ENCODE measurements around the gene GINS3. TPM values are rescaled to one million over a fixed set of nuclear protein-coding genes. Genes with fewer than 3 reads are reported as not detected.

The GINS3 gene
- total RNA-seq (2014; rRNA removed; shearing (Covaris generic)), result 10.4 and 12.8 TPM in 2 replicates
- polyA plus RNA-seq (2015; cell fraction: cytosol; rRNA removed), result 13.6 and 14.0 TPM in 2 replicates
- polyA plus RNA-seq (2015; cell fraction: nucleus; rRNA removed), result 7.6 and 13.6 TPM in 2 replicates

DNA sequence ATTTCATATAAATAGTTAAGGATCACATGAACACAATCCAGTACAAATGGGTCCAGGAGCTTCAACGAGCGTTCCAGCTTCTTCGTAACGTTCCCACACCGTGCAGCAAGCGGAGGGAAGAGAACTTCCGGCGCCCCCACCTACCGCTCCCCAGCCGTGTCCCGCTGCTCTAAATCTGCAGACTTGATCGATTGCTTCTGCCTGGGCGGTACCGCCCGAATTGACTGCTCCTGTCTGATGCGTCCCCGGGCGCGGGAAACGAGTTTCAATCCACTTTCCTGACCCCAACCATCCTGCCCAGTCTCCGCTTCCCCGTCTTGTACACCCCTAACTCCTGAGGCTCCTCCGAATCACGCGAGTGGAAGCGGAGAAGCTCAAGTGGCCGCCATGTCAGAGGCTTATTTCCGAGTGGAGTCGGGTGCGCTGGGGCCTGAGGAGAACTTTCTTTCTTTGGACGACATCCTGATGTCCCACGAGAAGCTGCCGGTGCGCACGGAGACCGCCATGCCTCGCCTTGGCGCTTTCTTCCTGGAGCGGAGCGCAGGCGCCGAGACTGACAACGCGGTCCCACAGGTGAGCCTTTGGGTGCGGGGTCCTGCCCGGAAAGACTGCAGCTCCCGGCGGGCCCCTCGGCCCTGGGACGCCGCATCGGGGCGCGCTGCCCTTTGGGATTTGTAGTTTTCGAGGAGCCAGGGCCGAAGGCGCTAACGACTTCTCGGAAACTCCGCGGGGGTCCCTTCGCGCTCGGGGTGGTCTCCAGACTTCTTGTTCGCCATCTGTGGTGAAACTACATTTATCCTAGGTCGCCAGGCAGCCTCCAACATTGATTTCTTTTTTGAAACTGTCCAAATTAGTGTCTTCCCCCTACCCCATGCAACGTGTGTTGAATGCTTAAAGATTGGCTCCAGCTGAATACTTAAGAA, at the start of gene GINS3:
TSS of gene GINS3 (plus strand) at position 257 of the 923 bp plus-strand sequence. CDS start at position 388, 131 bp downstream.
- in situ Hi-C loops (cut with HindIII; ENCODE audit: low pct_unique_long_range_greater_than_20kb, low sequenced_read_pairs), result no loop called here
- DNase-seq (ENCODE audit: low read depth, low spot score), result peak; percentile 83

DNA sequence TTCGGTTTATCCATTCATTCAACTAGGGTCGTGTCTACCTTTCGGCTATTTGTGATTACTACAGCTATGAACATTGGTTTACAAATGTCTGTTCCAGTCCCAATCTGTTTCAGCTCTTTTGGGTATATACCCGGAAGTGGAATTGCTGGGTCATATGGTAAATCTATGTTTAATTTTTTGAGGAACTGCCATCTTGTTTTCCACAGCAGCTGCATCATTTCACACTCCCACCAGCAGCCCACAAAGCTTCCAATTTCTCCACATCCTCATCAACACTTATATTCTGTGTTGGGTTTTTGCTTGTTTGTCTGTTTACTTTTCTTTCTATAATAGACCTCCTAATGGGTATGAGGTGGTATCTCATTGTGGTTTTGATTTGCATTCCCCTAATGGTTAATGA, 48.7 kb upstream of the GINS3 start:
- in situ Hi-C loops (cut with HindIII; ENCODE audit: low pct_unique_long_range_greater_than_20kb, low sequenced_read_pairs), result no loop called here
- no peak for DNase-seq (ENCODE audit: low read depth, low spot score)

DNA sequence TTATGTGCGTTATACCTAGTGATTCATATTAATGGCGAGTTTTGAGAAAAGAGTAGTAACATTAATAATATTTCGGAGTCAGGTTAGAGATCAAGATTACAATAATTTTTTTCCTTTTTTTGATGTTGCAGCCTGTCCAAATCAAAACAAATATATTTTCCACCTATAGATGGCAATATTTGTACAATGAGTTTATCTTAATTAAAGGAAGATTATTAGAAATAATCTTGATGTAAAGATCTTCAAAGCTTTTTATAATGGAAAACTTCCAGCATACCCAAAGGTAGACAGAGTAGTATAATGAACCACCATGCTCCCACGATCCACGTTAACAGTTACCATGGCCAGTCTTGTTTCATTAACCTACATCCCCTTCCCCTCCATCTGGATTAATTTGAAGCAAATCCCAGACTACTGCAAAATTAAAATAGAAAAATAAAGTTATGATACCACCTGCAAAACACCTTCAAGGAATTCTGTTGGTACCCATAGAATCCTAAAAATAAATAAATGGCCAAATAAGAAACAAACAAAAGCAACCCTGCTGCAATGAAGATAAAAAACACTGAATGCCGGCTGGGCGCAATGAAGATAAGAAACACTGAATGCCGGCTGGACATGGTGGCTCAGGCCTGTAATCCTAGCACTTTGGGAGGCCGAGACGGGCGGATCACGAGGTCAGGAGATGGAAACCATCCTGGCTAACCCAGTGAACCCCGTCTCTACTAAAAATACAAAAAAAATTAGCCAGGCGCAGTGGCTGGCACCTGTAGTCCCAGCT, 46.5 kb upstream of the GINS3 start:
- in situ Hi-C loops (cut with HindIII; ENCODE audit: low pct_unique_long_range_greater_than_20kb, low sequenced_read_pairs), result no loop called here
- DNase-seq (ENCODE audit: low read depth, low spot score), result peak; percentile 16

- DNase-seq (ENCODE audit: low read depth, low spot score), result no peak
- in situ Hi-C loops (cut with HindIII; ENCODE audit: low pct_unique_long_range_greater_than_20kb, low sequenced_read_pairs), result no loop called here
Measured at GRCh38 chr16:58346831-58347371, 45.4 kb upstream of the GINS3 start.

GRCh38 chr16:58348986-58349385, 43.3 kb upstream of the GINS3 start:
- DNase-seq (ENCODE audit: low read depth, low spot score), result no peak
- in situ Hi-C loops (cut with HindIII; ENCODE audit: low pct_unique_long_range_greater_than_20kb, low sequenced_read_pairs), result no loop called here

DNA sequence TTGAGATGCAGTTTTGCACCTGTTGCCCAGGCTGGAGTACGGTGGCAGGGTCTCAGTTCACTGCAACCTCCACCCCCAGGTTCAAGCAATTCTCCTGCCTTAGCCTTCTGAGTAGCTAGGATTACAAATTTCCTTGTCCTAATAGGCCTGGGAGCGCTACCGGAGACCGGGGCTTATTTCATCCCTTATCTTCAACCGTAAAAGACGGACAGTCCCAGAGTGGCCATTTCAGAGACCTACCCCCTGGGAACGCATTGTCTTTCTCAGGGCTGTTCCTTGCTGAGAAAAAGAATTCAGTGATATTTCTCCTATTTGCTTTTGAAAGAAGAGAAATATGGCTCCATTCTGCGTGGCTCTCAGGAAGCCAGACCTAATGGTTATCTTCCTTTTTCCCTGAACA, 39.6 kb upstream of the GINS3 start:
- DNase-seq (ENCODE audit: low read depth, low spot score), result no peak
- in situ Hi-C loops (cut with HindIII; ENCODE audit: low pct_unique_long_range_greater_than_20kb, low sequenced_read_pairs), result no loop called here

- DNase-seq (ENCODE audit: low read depth, low spot score), result no peak
- in situ Hi-C loops (cut with HindIII; ENCODE audit: low pct_unique_long_range_greater_than_20kb, low sequenced_read_pairs), result no loop called here
Measured at GRCh38 chr16:58360041-58360634, 32.1 kb upstream of the GINS3 start.

DNA sequence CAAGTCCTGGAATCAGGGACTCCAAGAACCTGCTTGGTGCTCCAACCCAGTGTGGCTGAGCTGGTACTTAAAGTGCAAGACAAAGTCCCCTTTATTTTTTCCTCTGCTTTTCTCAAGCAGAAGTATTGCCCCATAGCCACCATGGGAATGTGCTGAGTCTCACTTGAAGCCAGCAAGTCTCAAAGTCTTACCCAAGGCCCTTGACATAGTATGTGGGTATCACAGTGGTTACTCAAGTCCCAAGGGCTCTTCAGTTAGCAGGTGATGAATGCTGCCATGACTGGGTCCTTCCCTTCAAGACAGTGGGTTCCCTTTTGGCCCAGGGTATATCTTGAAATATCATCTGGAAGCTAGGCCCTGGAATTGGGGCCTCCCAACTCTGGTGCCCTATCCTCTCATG, 30.5 kb upstream of the GINS3 start:
- in situ Hi-C loops (cut with HindIII; ENCODE audit: low pct_unique_long_range_greater_than_20kb, low sequenced_read_pairs), result no loop called here
- DNase-seq (ENCODE audit: low read depth, low spot score), result no peak

DNA sequence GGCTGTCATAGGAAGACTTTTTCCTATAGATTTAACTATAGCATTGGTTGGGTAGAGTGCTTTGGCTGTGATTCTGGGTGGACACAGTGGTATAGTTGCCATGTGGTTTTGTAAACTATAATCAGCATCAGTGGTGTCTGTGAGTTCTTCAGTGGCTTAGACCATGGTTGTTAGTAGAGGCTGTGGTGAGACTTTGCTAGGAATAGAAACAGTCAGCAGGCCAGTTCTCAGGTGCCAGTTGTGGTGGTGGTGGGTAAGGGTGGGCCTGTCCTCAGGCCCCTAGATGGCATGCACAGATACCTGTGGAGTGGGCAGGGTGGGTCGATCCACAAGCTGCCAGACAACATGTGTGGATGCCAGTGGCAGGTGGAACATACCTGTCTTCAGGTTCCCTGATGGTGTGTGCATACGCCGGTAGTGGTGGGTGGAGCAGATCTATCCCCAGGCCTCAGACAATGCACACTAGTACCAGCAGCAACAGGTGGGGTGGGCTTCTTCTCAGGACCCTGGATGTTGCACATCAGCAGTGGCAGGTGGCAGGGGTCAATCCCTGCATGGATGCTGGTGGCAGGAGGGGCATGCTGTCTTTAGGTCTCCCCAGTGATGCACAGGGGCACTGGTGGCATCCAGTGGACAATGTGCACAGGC, 28.4 kb upstream of the GINS3 start:
- in situ Hi-C loops (cut with HindIII; ENCODE audit: low pct_unique_long_range_greater_than_20kb, low sequenced_read_pairs), result no loop called here

GRCh38 chr16:58365623-58366022, 26.6 kb upstream of the GINS3 start:
- in situ Hi-C loops (cut with HindIII; ENCODE audit: low pct_unique_long_range_greater_than_20kb, low sequenced_read_pairs), result no loop called here

More for the DNA sequence above, 28.4 kb upstream of the GINS3 start:
- DNase-seq (ENCODE audit: low read depth, low spot score), result no peak

GRCh38 chr16:58366247-58367031, 25.8 kb upstream of the GINS3 start:
- in situ Hi-C loops (cut with HindIII; ENCODE audit: low pct_unique_long_range_greater_than_20kb, low sequenced_read_pairs), result no loop called here

More at GRCh38 chr16:58365623-58366022, 26.6 kb upstream of the GINS3 start:
- DNase-seq (ENCODE audit: low read depth, low spot score), result no peak

GRCh38 chr16:58367252-58367651, 25.0 kb upstream of the GINS3 start:
- no peak for DNase-seq (ENCODE audit: low read depth, low spot score)
- in situ Hi-C loops (cut with HindIII; ENCODE audit: low pct_unique_long_range_greater_than_20kb, low sequenced_read_pairs), result no loop called here

More at GRCh38 chr16:58366247-58367031, 25.8 kb upstream of the GINS3 start:
- peak; percentile 44 for DNase-seq (ENCODE audit: low read depth, low spot score)

DNA sequence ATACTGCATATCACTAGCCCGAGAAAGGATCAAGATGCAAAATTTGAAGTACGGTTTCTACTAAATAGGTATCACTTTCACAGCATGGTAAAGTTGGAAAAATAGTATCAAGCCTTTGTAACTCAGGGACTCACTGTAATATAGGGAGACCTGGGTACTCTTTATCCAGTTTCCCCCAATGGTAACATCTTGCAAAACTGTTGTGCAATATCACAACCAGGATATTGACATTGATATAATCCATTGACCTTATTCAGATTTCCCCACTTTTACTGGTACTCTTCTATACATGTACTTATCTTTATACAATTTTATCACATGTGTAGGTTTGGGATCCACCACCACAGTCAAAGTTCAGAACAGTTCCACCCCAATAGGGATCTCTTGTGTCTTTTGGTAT, 20.4 kb upstream of the GINS3 start:
- in situ Hi-C loops (cut with HindIII; ENCODE audit: low pct_unique_long_range_greater_than_20kb, low sequenced_read_pairs), result no loop called here
- DNase-seq (ENCODE audit: low read depth, low spot score), result no peak

DNA sequence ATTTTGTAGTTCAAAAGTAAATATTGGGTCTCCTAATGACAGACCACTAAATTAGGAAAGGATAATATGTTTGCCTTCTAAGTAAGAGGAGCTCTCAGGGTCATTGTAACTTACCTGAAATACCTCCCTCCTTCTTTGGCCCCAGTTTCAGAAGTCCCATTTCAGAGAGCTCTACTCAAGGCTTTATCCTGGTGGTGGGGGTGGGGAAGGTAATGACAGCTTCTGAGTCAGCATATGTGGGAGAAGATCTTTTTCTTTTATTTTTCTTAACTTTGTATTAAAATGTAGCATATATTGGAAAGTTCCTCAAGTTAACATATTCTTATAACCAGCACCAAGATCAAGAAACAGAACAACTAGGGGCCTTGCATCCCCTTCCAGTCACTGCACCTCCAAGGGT, 16.9 kb upstream of the GINS3 start:
- DNase-seq (ENCODE audit: low read depth, low spot score), result no peak
- in situ Hi-C loops (cut with HindIII; ENCODE audit: low pct_unique_long_range_greater_than_20kb, low sequenced_read_pairs), result no loop called here

DNA sequence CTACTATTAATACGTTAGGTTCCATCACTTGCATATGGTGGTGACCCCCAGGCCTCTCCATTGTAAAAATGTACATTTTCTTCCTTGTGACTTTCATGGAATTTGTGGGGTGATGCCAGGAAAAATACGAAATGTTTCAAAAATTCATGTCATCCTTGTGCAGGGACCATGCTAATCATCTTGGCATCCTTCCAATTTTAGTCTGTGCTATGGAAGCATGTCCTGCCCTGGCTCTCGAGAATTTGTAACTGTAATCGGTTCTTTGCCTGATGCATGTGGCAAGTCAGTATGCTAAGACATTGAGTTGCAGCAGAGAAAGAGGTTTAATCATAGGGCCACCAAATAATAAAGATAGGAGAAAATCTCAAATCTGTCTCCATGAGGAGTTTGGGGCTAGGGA, 14.3 kb upstream of the GINS3 start:
- DNase-seq (ENCODE audit: low read depth, low spot score), result no peak
- in situ Hi-C loops (cut with HindIII; ENCODE audit: low pct_unique_long_range_greater_than_20kb, low sequenced_read_pairs), result no loop called here

DNA sequence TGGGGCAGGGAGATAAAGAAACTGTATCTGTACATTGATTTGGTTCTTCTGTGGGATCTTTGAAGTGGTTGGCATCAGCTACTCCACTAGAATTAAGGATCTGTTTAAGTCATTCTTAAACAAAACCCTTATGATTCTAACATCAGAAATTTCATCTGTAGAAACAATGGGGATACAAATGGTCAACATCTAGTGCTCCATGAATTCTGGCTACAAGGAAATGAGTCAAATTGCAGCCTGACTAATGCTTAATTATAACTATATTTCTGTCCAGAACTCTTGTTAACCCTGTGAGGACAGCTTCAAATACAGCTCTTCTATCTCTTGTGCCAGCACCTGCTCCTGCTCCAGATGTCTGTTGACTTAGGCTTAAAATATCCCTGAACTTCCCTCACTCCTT, 13.9 kb upstream of the GINS3 start:
- in situ Hi-C loops (cut with HindIII; ENCODE audit: low pct_unique_long_range_greater_than_20kb, low sequenced_read_pairs), result no loop called here
- no peak for DNase-seq (ENCODE audit: low read depth, low spot score)

DNA sequence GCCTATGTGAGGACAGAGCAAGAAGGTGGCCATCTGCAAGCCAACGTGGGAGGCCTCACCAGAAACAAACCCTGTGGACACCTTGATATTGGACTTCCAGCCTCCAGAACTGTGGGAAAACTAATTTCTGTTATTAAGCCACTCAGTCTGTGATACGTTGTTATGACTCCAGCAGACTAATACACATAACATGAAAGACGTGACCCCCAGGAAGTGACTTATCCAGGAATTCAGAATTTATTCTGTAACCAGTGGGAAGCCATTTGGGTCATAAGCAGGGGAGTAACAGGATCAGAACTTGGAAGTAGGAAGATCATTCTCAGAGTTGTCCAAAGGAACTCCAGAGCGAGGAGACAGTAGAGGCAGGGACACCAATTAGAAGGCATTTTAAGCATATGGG, 12.5 kb upstream of the GINS3 start:
- no peak for DNase-seq (ENCODE audit: low read depth, low spot score)
- in situ Hi-C loops (cut with HindIII; ENCODE audit: low pct_unique_long_range_greater_than_20kb, low sequenced_read_pairs), result no loop called here

Data from SK-MEL-5 (cell line).